Thymus (tissue), 11 donors: Measurements from ENCODE around the gene ZMYM3. TPM values are rescaled to one million over a fixed set of nuclear protein-coding genes. Genes with fewer than 3 reads are reported as not detected.
"Not testable (repeated sequence)": the region's sequence is repeated elsewhere in the genome, so short reads cannot be mapped to it uniquely, and the experiment has no call there.

Experiments used
- DNase-seq, 9 donors: peaks; one replicate each; pipeline ENCODE4 v3.0.0-alpha.2; 2013; ENCODE audit warnings: low spot score in 9 of 9, low read depth in 6 of 9, missing footprints in 1 of 9
- H3K27ac ChIP-seq, 2 donors: one replicate each; pipeline ENCODE4 v1.5.1; 2013; ENCODE audit warnings: control low read depth in 1 of 2, low read depth in 1 of 2, low read length in 1 of 2, mild to moderate bottlenecking in 1 of 2, moderate library complexity in 1 of 2
- H3K27me3 ChIP-seq, 2 donors: one replicate each; pipeline ENCODE4 v1.5.1; 2013; ENCODE audit warnings: low read length in 1 of 2; ENCODE audit not compliant: control insufficient read depth in 2 of 2, insufficient read depth in 1 of 2
- H3K36me3 ChIP-seq, 2 donors: one replicate each; pipeline ENCODE4 v1.5.1; 2013; ENCODE audit warnings: low read length in 1 of 2, mild to moderate bottlenecking in 1 of 2, moderate library complexity in 1 of 2; ENCODE audit not compliant: control insufficient read depth in 2 of 2, insufficient read depth in 2 of 2
- H3K4me1 ChIP-seq, 2 donors: one replicate each; pipeline ENCODE4 v1.5.1; 2013; ENCODE audit warnings: low read length in 2 of 2; ENCODE audit not compliant: control insufficient read depth in 2 of 2, insufficient read depth in 2 of 2
- H3K4me3 ChIP-seq, 2 donors: one replicate each; pipeline ENCODE4 v1.5.1; 2013; ENCODE audit warnings: low read length in 2 of 2, control low read depth in 1 of 2, mild to moderate bottlenecking in 1 of 2
- H3K9me3 ChIP-seq, 2 donors: one replicate each; pipeline ENCODE4 v1.5.1; 2013; ENCODE audit warnings: low read length in 1 of 2, mild to moderate bottlenecking in 1 of 2; ENCODE audit not compliant: control insufficient read depth in 2 of 2, insufficient read depth in 1 of 2
- WGBS: extraction: QIAGEN DNeasy Blood & Tissue Kit; methylation state at CpG from one replicate; pipeline ENCODE4 v1.1.7; 2013; 5-methylcytosine and 5-hydroxymethylcytosine counted together
- polyA plus RNA-seq: library from polyadenylated mRNA; stranded (reverse); fragments of 200-250 nt; gene quantifications from one replicate; pipeline ENCODE4 v1.2.3, GENCODE V29; 2013
- total RNA-seq: library from RNA; stranded (reverse); fragments of 120-200 nt; gene quantifications from one replicate; pipeline ENCODE4 v1.2.4, GENCODE V29; 2013
- donor health status: healthy.

The ZMYM3 gene
- total and polyA plus RNA-seq, 2 donors: 11.0 to 12.1 TPM

GRCh38 chrX:71268624-71269023 lies 14.7 kb upstream of the ZMYM3 start:
- H3K36me3 ChIP-seq: not testable (repeated sequence)

GRCh38 chrX:71256856-71257255 lies 2.9 kb upstream of the ZMYM3 start:
- H3K4me1 ChIP-seq: peaks cover 12 to 19% of the 10 kb centered on the region in 2 donors
- WGBS: over 99% methylated on average over 4 of the region's 4 CpGs
- H3K4me3 ChIP-seq: no peak overlapping the region
- H3K9me3 ChIP-seq: no peaks in the 10 kb centered on the region
- no peak overlapping the region for H3K27ac ChIP-seq
- H3K36me3 ChIP-seq: no peaks in the 10 kb centered on the region
- H3K27me3 ChIP-seq: no peaks in the 10 kb centered on the region
- no peak for DNase-seq

More at GRCh38 chrX:71268624-71269023, 14.7 kb upstream of the ZMYM3 start:
- not testable (repeated sequence) for H3K27ac ChIP-seq, H3K4me1 ChIP-seq, H3K9me3 ChIP-seq, DNase-seq, H3K27me3 ChIP-seq, H3K4me3 ChIP-seq

GRCh38 chrX:71256051-71256450 lies 2.1 kb upstream of the ZMYM3 start:
- 96% methylated on average over 6 of the region's 6 CpGs for WGBS

GRCh38 chrX:71253253-71254091 lies 468 bp downstream of the ZMYM3 start:
- DNase-seq: peak in 2 of 9 donors; percentile 13 to 20
- Histone ChIP-seq H3K27ac (peak overlapping the region; percentile 83 to 95), H3K9me3 (no peaks in the 10 kb centered on the region), H3K4me1 (peaks cover 13 to 29% of the 10 kb centered on the region in 2 donors), H3K27me3 (no peaks in the 10 kb centered on the region), H3K36me3 (peaks cover 16 to 20% of the 10 kb centered on the region in 2 donors), H3K4me3 (peak overlapping the region; percentile 72 to 77)
- under 1% methylated on average over 35 of the region's 35 CpGs for WGBS

More at GRCh38 chrX:71256051-71256450, 2.1 kb upstream of the ZMYM3 start:
- Histone ChIP-seq H3K4me1 (peaks cover 13 to 27% of the 10 kb centered on the region in 2 donors), H3K4me3 (no peak overlapping the region), H3K36me3 (no peaks in the 10 kb centered on the region), H3K27ac (no peak overlapping the region), H3K27me3 (no peaks in the 10 kb centered on the region), H3K9me3 (no peaks in the 10 kb centered on the region)
- no peak for DNase-seq

- Histone ChIP-seq H3K4me1 (peaks cover 13 to 29% of the 10 kb centered on the region in 2 donors), H3K27ac (no peak overlapping the region), H3K4me3 (peak overlapping the region in 1 of 2 donors; percentile 77), H3K36me3 (peaks cover 28 to 32% of the 10 kb centered on the region in 2 donors), H3K9me3 (no peaks in the 10 kb centered on the region), H3K27me3 (no peaks in the 10 kb centered on the region)
- DNase-seq: no peak
- 45% methylated on average over 2 of the region's 2 CpGs for WGBS
Observed at GRCh38 chrX:71252221-71252620, 1.7 kb downstream of the ZMYM3 start.

GRCh38 chrX:71251466-71251973 lies 2.4 kb downstream of the ZMYM3 start:
- Histone ChIP-seq H3K36me3 (peaks cover 33 to 38% of the 10 kb centered on the region in 2 donors), H3K4me1 (peaks cover 13 to 29% of the 10 kb centered on the region in 2 donors), H3K4me3 (no peak overlapping the region), H3K9me3 (no peaks in the 10 kb centered on the region), H3K27me3 (no peaks in the 10 kb centered on the region), H3K27ac (no peak overlapping the region)
- 10% methylated on average over 8 of the region's 8 CpGs for WGBS
- DNase-seq: peak in 1 of 9 donors; percentile 13

- Histone ChIP-seq H3K4me3 (no peak overlapping the region), H3K27me3 (no peaks in the 10 kb centered on the region), H3K9me3 (no peaks in the 10 kb centered on the region), H3K27ac (no peak overlapping the region), H3K4me1 (peaks cover 13 to 29% of the 10 kb centered on the region in 2 donors), H3K36me3 (peaks cover 39 to 43% of the 10 kb centered on the region in 2 donors)
- WGBS: 89% methylated on average over 9 of the region's 9 CpGs
- DNase-seq: no peak
Observed at GRCh38 chrX:71250841-71251240, 3.1 kb downstream of the ZMYM3 start.

- no peak for DNase-seq
- Histone ChIP-seq H3K4me3 (no peak overlapping the region), H3K27me3 (no peaks in the 10 kb centered on the region), H3K27ac (no peak overlapping the region), H3K36me3 (peaks cover 86 to 90% of the 10 kb centered on the region in 2 donors), H3K9me3 (no peaks in the 10 kb centered on the region), H3K4me1 (no peaks in the 10 kb centered on the region)
- WGBS: 95% methylated on average over 2 of the region's 2 CpGs
Observed at GRCh38 chrX:71245159-71245558, 8.8 kb downstream of the ZMYM3 start.

GRCh38 chrX:71244359-71245128 lies 9.4 kb downstream of the ZMYM3 start:
- Histone ChIP-seq H3K27me3 (no peaks in the 10 kb centered on the region), H3K9me3 (no peaks in the 10 kb centered on the region), H3K4me1 (no peaks in the 10 kb centered on the region), H3K27ac (no peak overlapping the region), H3K4me3 (no peak overlapping the region), H3K36me3 (peaks cover 82 to 90% of the 10 kb centered on the region in 2 donors)
- WGBS: 97% methylated on average over 9 of the region's 9 CpGs
- DNase-seq: no peak
